Myometrial cell (primary cell): Measurements from ENCODE around the gene UBE2Z. TPM values are rescaled to one million over a fixed set of nuclear protein-coding genes. Genes with fewer than 3 reads are reported as not detected.

Source experiments
- total RNA-seq: library from RNA; depleted of rRNA; stranded (reverse); fragments of >200 nt; gene quantifications from 2 replicates; pipeline ENCODE4 v1.2.3, GENCODE V29; 2015

The UBE2Z gene
- total RNA-seq: 93.2 and 99.2 TPM in 2 replicates

DNA sequence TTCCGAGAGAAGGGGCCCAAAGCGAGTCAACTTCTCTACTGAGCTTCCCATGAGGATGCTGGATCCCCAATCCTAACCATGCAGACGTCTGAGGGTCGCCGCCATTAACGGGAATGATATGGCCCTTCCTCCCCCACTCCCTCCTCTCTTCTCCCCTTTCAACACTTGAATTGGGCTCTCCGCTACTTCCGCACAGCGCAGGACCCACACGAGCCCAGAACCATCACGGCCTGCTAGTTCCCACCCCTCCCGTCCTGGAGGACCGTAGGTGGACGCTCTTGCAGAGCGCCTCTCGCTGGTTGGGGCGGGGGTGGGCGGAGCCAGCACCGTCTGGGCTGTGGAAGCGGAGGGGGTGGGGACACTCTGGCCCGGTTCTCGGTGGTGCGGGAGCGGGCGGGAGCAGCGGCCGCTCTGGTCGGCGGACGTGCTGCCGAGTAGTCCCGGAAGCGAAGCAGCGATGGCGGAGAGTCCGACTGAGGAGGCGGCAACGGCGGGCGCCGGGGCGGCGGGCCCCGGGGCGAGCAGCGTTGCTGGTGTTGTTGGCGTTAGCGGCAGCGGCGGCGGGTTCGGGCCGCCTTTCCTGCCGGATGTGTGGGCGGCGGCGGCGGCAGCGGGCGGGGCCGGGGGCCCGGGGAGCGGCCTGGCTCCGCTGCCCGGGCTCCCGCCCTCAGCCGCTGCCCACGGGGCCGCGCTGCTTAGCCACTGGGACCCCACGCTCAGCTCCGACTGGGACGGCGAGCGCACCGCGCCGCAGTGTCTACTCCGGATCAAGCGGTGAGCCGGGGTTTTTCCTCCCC is at the start of gene UBE2Z:
UBE2Z (plus strand) TSS at position 361 of the 797 bp plus-strand sequence; CDS start at position 458, 97 bp downstream.

GRCh38 chr17:48944515-48945260 is 36.5 kb downstream of the UBE2Z start, which contains the start of gene SNF8:
TSS of gene SNF8 (minus strand) at chr17:48944842. CDS start at chr17:48944734, 108 bp downstream.

Other genes starting within 250 kb of the UBE2Z start
- not detected in 2 replicates for gene PRAC1, start 185.9 kb upstream of the UBE2Z start, total RNA-seq
- not detected in 2 replicates for gene PRAC2, start 185.2 kb upstream of the UBE2Z start, total RNA-seq
- not detected in 2 replicates for gene HOXB13, start 179.7 kb upstream of the UBE2Z start, total RNA-seq
- not detected in 2 replicates for gene TTLL6, start 91.2 kb upstream of the UBE2Z start, total RNA-seq
- gene CALCOCO2, start 77.4 kb upstream of the UBE2Z start, total RNA-seq: 48.9 and 54.5 TPM in 2 replicates
- 205 and 249 TPM in 2 replicates for gene ATP5MC1, start 15.6 kb upstream of the UBE2Z start, total RNA-seq
- gene SNF8, start 36.4 kb downstream of the UBE2Z start, total RNA-seq: 127 and 169 TPM in 2 replicates
- gene GIP, start 60.2 kb downstream of the UBE2Z start, total RNA-seq: not detected in 2 replicates
- gene IGF2BP1, start 89.0 kb downstream of the UBE2Z start, total RNA-seq: 0.86 and 1.9 TPM in 2 replicates
- not detected in 2 replicates for gene B4GALNT2, start 224.4 kb downstream of the UBE2Z start, total RNA-seq